HG02852 (cell line): Measurements from ENCODE around the gene SPATC1L.
"Not testable (repeated sequence)": the region's sequence is repeated elsewhere in the genome, so short reads cannot be mapped to it uniquely, and the experiment has no call there.

Experiments
- ATAC-seq: cut with Tn5 transposase; IDR thresholded peaks from one replicate; pipeline ENCODE4 v1.9.1; 2021; ENCODE audit warnings: mild to moderate bottlenecking, moderate library complexity; ENCODE audit not compliant: unreplicated experiment

The SPATC1L gene

DNA sequence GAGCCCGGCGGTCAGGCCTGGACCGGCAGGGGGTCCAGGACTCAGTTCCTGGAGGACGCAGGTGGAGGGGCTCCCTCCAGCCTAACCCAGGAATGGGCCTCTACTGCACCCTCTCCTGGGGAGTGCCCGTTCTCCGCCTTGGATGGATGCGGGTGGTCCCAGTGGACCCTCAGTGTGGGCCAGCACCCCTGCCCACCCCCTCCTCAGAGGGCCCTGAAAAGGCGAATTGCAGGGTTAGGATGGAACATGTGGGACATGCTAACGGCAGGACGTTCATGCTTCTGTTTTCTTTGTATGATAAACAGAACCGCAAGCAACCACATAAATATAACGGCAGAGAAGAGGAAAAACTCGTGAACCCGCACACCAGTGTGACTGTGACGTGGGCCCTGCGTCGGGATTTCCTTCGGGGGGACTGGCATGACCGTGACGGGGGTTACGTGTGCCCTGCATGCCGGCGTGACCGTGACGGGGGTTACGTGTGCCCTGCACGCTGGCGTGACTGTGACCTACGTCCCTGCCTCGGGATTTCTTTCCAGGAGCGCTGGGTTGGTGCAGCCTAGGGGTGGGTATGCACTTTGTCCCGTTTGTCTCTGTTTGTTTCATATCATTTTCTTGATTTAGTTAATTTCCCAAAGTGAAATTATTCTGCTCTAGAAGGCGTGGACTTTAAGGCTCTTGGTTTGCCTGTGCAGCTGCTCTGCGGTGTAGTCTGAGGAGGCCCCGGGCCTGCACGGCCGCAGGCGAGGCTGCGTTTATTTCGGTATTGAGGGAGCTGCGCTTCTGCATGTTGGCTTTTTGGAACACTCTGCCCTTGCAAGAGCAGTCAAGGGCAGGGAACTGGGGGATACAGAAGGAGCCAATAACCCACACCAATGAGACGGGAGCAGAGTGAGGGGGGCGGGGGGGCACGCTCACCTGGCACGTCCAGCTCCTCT, 32.0 kb downstream of the SPATC1L start:
- ATAC-seq: no peak

DNA sequence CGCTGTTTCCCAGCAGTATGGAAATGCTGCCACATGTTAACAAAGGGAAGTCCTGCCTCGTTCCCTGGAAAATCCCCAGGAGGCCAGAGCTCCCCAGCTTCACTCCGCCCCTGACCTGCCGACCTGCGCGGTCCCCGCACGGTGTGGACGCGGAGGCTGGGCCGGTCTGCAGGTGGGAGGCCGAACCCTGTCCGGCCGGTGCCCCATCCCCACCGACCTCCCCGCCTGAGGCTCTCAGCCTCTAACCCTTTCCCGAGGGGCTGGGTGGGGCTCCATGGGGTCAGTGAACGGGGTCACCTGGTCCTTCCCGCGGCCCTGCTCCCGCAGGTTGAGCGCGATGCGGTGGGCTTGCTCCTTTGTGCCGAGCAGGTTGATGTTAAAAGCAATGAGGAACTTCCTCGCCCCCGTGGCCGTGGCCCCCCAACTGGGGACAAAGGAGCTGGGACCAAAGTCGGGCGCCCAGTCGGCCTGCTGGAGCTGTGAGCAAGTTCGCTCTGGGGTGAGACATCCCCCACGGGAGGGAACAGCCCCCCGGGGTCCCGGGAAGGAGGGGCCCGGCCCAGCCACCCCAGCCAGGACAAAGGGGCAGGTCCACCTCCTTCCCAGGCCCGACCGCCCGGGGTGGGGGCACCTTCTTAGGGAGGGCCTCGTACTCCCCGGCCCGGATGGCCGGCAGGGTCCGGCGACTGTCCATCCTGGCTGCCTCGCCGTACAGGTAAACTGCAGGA, 32.8 kb downstream of the SPATC1L start:
- no peak for ATAC-seq

DNA sequence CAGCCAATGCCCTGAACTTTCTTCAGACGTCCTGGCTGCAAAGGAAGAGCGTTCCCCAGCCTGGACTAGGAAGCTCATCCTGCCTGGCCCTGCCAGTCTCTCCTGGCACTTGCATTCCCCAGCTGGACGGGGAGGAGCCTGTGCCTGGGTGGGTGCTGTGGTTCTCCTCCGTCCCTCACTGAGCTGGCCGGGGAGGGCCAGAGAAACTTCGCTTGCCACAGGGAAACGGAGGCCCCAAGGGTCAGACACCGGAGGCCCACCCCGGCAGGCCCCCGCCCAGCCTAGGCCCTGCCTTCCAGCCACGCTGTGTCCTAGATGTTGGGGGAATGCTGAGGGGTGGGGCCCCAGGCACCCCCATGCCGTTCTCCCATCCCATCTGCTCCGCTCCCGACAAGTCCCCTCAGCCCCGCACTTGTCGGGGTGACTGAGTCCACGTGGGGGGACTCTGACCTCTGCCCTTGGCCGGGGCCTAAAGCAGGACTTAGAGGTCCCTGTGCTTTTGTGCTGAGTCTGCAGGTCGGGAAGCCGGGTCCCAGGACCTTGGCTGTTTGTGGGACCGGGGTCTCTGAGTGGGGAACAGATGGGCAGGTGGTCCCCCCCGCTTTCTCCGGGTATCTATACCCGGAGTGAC, 33.7 kb downstream of the SPATC1L start:
- ATAC-seq: no peak

DNA sequence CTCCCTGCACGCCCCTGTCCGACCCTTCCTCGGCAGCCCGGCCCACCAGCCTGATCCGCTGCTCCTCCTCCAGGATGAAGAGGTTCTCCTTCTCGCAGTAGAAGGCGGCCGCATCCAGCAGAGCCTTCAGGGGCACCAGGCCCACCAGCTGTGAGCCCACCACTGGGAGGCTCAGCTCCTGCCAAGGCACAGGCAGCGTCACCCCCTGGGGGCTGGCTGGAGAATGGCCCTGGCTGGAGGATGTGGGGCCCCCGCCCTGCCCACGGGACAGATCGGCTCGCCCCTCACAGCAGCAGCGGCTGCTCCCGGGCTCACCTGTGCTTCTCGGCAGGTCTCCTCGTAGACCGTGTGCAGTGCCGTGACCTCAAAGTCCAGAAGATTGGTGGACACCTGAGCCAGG, 34.2 kb downstream of the SPATC1L start:
- ATAC-seq: no peak

DNA sequence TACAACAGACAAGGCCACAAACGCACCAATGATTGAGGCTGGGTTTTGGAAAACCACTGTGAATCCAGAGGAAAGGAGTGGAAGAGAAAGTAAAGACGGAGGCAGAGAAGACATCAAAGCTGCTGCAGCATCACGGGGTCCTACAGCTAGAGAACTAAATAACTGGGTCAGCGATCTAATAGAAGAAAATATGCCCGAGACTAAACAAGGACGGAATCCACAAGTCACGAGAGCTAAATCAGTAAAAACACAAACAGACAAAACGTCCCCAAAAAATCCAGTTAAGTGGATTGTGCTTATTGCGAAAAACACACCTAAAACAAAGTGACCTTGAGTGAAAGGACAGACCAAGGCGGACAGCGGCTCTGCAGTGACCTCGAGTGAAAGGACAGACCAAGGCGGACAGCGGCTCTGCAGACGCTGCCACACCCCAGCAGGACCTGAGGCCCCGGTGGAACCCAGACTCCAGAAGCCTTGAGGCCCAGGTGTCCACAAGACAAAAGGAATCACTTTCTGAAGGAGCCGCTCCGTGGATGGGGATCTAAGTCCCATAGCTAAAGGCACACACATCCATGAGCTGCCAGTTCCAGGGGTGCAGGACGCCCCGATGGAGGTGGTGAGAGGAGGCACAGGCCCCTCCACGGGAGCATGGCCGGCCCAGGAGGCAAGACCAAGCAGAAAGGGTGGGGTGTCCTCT, 34.9 kb downstream of the SPATC1L start:
- no peak for ATAC-seq

DNA sequence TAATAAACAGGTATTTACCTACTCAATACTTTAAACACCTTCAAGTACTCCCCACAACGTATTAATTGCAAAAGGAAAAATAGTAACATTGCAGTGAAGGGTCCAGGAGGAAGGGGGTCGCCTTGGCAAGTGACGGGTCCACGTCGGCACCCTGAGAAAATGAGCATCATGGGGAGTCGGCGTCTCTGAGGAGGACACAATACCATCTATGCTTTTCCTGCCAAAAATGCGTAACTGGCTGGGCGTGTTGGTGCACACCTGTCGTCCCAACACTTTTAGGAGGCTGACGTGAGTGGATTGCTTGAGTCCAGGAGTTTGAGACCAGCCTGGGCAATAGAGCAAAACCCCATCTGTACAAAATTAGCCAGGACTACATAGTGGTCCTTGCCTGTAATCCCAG, 36.2 kb downstream of the SPATC1L start:
- ATAC-seq: no peak

DNA sequence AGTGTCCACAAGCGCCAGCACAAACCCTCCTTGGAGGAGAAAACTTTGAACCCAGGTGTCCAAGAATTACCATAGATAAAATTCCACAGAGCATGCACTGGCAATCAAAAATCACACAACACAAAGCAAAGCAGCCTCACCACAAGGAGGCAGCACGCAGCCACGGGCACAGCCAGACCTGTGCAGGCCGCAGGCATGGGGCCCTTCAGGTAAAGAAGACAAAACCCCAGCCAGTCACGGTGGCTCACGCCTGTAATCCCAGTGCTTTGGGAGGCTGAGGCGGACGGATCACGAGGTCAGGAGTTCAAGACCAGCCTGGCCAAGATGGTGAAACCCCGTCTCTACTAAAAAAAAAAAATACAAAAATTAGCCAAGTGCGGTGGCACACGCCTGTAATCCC, 36.8 kb downstream of the SPATC1L start:
- ATAC-seq: not testable (repeated sequence)

DNA sequence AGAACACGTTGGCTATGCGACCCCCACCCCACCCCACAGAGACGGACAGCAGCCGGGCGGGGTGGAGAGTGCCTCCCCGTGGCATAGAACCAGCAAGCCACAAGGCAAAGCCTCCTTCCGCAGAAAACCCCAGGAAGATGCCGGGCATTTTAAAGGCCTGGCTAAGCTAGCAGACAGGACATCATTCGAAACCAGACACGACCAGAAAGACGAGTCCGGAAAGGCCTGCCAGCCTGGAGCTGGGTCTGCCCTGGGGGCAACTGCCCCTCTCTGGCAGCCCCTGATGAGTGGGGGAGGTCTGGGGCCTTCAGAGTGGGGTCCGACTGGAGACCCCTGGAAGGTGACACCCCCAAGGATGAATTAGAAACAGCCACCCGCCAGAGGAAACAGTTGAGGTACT, 37.4 kb downstream of the SPATC1L start:
- ATAC-seq: no peak

DNA sequence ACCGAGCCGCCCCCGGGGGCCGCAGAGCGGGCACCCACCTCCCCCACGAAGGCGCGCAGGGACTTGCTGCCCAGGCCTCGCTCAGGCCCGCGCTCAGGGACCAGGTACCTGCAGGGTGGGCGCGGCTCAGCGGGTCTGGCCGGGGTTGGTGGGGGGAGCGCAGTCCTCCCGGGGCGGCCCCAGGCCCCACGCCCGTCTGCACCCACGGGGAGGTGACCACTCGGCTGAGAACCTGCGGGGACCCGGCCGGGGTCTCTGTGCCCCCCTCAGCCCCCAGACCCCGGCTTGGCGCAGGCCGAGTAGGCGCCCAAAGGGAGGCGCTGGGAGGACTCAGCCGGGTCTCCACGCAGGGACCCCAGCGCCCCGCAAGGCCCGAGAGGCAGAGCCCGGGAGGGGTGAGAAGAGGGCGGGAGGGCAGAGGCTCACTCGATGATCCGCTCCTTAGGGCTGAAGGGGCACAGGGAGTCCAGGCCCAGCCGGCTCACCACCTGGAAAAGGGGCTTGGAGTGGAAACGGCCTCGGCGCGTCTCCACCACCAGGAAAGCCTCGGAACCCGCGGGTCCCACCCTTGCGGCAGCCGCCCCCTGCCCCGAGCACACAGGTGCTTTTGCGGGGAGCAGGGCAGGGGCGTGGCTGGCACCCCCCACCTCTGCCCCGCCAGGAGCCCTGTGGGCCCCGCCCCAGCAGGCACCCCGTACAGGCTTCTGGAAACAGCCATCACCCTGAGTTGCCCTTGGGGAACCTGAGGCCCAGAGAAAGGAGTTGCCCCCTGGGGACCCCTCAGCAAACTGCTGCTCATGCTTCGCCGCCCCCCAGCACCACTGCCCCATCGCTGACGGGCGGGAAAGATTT, 38.2 kb downstream of the SPATC1L start:
- ATAC-seq: no peak

DNA sequence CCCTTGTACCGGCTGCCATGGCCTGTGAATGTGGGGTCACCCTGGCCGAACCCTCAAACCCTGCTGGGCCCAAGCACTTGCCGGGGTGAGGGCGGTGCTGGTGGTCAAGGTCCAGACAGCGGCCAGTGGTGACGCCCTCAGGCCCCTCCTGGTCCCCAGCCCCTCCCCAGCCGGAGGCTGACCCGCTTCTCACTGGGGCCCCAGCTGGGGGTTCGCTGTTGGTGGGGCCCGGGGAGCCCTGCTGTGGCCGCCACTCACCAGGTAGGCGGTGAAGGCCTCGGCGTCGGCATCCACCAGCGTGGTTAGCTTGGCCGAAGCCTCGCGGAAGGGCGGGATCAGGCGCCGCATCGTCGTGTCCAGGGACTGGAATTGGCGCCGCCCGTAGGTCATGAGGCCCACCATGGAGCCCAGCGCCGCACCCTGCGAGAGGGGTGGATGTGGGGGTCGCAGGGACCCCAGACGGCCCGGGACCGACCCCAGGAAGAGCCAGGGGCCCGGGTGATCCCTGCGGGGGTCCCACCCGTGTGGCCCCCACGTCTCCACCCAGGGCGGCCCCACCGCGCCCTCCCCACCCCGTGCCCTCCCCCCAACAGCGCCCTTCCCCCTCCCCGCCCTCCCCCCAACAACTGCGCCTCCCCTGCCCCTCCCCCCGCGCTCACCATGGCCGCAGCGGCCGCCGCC, 39.0 kb downstream of the SPATC1L start:
- ATAC-seq: no peak

DNA sequence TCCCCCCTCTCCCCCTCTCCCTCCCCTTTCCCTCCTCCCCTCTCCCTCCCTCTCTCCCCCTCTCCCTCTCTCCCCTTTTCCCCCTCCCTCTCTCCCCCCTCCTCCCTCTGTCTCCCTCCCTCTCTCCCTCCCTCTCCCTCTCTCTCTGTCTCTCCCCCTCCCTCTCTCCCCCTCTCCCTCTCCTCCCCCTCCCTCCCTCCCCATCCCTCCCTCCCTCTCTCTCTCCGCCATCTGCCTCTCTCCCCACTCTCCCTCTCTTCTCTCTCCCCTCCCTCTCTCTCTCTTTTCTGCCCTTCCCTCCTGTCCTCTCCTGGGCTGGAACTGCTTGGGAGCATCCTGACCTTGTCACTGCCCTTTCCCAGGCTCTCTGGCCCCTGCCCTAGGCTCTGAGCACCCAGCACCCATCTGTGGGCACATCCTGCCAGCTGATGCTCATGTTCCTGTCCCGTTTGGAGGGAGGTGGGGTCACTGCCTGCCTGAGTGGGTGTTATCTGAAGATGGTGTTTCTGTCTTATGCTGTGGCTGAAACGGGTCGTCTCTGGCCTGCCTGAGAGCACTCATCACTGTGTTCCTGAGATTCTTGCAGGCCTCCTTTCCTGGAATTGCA, 39.7 kb downstream of the SPATC1L start:
- ATAC-seq: no peak

DNA sequence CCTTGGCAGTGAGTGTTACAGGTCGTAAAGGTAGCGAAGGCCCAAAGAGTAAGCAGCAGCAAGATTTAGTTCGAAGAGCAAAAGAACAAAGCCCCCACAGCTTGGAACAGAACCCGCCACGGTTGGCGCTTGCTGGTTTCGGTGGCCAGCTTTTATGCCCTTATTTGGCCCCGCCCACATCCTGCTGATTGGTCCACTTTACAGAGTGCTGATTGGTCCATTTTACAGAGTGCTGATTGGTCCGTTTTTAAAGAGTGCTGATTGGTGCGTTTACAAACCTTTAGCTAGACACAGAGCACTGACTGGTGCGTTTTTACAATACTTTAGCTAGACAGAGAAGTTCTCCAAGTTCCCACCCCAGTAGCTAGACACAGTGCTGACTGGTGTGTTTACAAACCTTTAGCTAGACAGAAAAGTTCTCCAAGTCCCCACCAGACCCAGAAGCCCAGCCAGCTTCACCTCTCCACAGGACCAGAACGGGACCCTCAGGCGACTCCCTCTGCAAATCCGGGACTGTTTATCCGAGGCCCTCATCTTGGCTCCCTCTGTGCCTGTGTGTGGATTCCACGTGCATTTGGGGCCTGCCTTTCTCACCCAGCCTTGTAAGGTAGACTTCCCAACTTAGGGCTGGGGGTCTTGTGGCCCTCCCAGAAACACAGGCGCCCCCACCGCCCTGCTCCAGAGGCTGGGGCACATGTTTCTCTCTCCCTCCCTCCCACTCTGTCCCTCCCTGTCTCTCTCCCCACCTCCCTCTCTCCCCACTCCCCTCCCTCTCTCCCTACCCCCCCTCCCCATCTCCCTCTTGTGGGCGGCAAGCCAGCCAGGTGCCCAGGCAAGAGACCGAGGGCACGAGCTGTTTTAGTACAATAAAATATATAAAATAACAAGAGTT, 41.4 kb downstream of the SPATC1L start:
- ATAC-seq: no peak

DNA sequence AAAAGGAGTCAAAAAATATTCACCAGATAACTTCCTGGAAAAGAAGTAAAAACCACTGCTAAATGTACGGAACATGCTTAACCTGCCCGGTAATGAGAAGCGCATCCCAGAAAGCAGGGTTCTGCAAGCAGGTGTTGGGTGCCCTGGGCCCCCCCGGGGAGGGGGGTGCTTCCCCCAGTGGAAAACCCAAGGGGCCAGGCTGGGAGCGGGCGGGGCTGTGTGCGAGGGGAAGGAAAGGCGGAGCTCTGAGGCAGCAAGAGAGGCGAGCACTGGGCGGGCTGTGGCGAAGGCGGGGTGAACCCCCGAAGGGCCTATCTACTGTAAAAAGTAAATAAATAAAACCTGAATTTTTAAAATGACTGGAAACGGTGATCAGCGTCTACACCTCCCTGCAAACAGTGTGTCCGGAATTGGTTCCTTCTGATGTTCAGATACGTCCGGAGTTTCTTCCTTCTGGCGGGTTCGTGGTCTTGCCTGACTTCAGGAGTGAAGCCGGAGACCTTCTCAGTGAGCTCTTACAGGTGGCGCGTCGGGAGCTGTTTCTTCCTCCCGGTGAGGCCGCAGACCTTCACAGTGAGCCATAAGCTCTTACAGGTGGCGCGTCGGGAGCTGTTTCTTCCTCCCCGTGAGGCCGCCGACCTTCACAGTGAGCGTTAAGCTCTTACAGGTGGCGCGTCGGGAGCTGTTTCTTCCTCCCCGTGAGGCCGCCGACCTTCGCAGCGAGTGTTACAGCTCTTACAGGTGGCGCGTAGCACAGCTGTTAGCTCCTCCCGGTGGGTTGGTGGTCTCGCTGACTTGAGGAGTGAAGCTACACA, 42.3 kb downstream of the SPATC1L start:
- ATAC-seq: no peak

DNA sequence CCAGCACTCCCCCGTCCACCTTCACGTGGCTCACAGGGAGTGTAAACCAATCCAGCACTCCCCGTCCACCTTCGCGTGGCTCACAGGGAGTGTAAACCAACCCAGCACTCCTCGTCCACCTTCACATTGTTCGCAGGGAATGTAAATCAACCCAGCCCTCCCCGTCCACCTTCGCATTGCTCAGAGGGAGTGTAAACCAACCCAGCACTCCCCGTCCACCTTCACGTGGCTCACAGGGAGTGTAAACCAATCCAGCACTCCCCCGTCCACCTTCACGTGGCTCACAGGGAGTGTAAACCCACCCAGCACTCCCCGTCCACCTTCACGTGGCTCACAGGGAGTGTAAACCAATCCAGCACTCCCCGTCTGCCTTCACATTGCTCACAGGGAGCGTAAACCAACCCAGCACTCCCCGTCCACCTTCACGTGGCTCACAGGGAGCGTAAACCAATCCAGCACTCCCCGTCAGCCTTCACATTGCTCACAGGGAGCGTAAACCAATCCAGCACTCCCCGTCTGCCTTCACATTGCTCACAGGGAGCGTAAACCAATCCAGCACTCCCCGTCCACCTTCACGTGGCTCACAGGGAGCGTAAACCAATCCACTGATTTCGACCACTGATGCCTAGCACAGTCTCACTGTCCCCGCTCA, 43.8 kb downstream of the SPATC1L start:
- not testable (repeated sequence) for ATAC-seq

DNA sequence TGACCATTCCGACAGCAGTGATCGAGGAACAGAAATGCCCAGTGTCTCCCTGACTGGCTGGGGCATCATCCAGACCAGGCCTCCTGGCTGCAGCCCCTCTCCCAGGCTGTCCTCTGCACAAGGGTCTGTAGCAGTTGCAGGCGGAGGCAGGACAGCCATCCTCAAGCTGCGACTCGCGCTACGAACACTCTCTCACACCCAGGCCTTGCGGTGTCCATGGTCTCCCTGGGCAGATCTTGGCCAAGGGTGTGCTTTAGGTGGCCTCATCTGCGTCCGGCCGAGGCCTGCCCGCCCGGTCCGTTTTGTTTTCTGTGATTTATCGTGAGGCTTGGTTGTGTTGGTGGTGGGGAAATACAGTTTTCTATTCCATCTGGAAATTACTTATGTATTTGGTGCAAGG, 44.6 kb downstream of the SPATC1L start:
- ATAC-seq: no peak

DNA sequence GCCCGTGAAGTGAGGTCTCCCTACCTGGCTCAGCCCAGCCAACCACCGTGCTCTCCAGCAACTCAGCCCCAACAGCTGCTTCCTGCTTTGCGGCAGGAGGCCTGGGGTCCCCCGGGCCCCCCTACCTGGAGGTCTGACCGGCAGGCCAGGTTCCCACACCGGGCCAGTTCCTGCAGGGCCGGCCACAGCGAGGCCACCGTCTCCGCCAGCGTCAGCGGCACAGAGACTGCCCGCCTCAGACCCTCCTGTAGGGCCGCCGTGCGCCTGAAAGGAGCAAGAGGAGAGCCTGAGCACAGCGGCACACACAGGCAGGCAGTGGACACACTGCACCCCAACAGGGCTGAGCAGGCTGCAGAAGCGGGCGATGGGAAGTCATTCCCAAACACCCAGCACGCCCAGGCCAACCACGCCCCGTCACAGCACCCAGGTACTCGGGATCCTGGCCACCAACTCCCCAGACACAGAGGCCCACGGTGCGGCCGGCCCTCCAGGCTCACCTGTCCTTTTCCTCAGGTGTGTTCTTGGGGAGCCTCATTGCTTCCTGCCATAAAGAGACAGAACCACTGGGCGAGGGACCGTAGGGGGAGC, 45.8 kb downstream of the SPATC1L start:
- no peak for ATAC-seq
